CD8-positive, alpha-beta memory T cell (primary cell): ENCODE measurements around the gene TRPC5OS. TPM values are rescaled to one million over a fixed set of nuclear protein-coding genes. Genes with fewer than 3 reads are reported as not detected.

Experiments
- CTCF ChIA-PET: fragments of 350-600 bp; sonication (Branson Sonifier 250); formaldehyde crosslinking; loops from one replicate; lab custom pipeline; 2021; ENCODE audit warnings: antibody characterized with exemption; lab: Charles Lee
- POLR2A ChIA-PET: fragments of 350-600 bp; sonication (Branson Sonifier 250); formaldehyde crosslinking; loops from one replicate; lab custom pipeline; 2021; ENCODE audit warnings: antibody characterized with exemption; lab: Charles Lee
- DNase-seq, 5 donors: peaks; one replicate each; pipeline versions ENCODE4 v3.0.0 to v3.0.0-alpha.2; 2020 to 2022; ENCODE audit warnings: mixed read lengths in 1 of 5
- H3K27ac ChIP-seq: one replicate; pipeline ENCODE4 v1.7.0; 2013; ENCODE audit warnings: low read depth, mild to moderate bottlenecking, low read length, moderate library complexity
- H3K27me3 ChIP-seq: 2 replicates; pipeline ENCODE4 v1.7.0; 2013; ENCODE audit warnings: low read length, mild to moderate bottlenecking; ENCODE audit not compliant: insufficient read depth, poor library complexity, severe bottlenecking
- H3K36me3 ChIP-seq: 2 replicates; pipeline ENCODE4 v1.7.0; 2013; ENCODE audit warnings: mild to moderate bottlenecking, low read length, moderate library complexity; ENCODE audit not compliant: insufficient read depth
- H3K4me1 ChIP-seq: 2 replicates; pipeline ENCODE4 v1.7.0; 2013; ENCODE audit warnings: mild to moderate bottlenecking, low read length, moderate library complexity; ENCODE audit not compliant: insufficient read depth
- H3K4me3 ChIP-seq: 2 replicates; pipeline ENCODE4 v1.7.0; 2013; ENCODE audit warnings: mild to moderate bottlenecking, low read length
- H3K9me3 ChIP-seq: 2 replicates; pipeline ENCODE4 v1.7.0; 2013; ENCODE audit warnings: mild to moderate bottlenecking, low read length
- H3K27ac Mint-ChIP-seq, 8 donors: one replicate each; pipeline ENCODE4 v1.8.0; 2020 to 2021; ENCODE audit warnings: mixed read lengths in 8 of 8, mild to moderate bottlenecking in 6 of 8, inconsistent platforms in 3 of 8, moderate library complexity in 3 of 8
- H3K27me3 Mint-ChIP-seq, 2 donors: one replicate each; pipeline ENCODE4 v1.8.0; 2020 to 2021; ENCODE audit warnings: mixed read lengths in 2 of 2, mild to moderate bottlenecking in 1 of 2, moderate library complexity in 1 of 2
- H3K36me3 Mint-ChIP-seq, 3 donors: one replicate each; pipeline ENCODE4 v1.8.0; 2020 to 2021; ENCODE audit warnings: mixed read lengths in 3 of 3, inconsistent platforms in 1 of 3, mild to moderate bottlenecking in 1 of 3
- H3K4me1 Mint-ChIP-seq, 3 donors: one replicate each; pipeline ENCODE4 v1.8.0; 2020 to 2021; ENCODE audit warnings: mixed read lengths in 3 of 3, inconsistent platforms in 1 of 3, mild to moderate bottlenecking in 1 of 3
- H3K4me3 Mint-ChIP-seq, 7 donors: one replicate each; pipeline ENCODE4 v1.8.0; 2020 to 2021; ENCODE audit warnings: mixed read lengths in 7 of 7, mild to moderate bottlenecking in 6 of 7, moderate library complexity in 4 of 7, inconsistent platforms in 2 of 7
- H3K9me3 Mint-ChIP-seq, 5 donors: one replicate each; pipeline ENCODE4 v1.8.0; 2020 to 2022; ENCODE audit warnings: mixed read lengths in 5 of 5, mild to moderate bottlenecking in 3 of 5, moderate library complexity in 2 of 5, inconsistent platforms in 1 of 5
- polyA plus RNA-seq: library from polyadenylated mRNA; unstranded; fragments of 300-500 nt; fragmentation: Illumina TruSeq; gene quantifications from one replicate; pipeline ENCODE4 v1.2.3, GENCODE V29; 2021
- total RNA-seq, 2 experiments: library from RNA; stranded (reverse); gene quantifications; one replicate each; pipeline ENCODE4 v1.2.3, GENCODE V29; 2021

TRPC5OS gene
- total and polyA plus RNA-seq, 3 experiments from 2014 or later = not detected

- H3K27ac Mint-ChIP-seq = no peak overlapping the region
- H3K36me3 Mint-ChIP-seq = no peaks in the 10 kb centered on the region
- ChIA-PET CTCF (no interaction called here), POLR2A (no interaction called here)
- H3K4me3 Mint-ChIP-seq = no peak overlapping the region
- Histone ChIP-seq H3K27me3 (no peaks in the 10 kb centered on the region), H3K36me3 (no peaks in the 10 kb centered on the region), H3K4me3 (no peak overlapping the region), H3K9me3 (no peaks in the 10 kb centered on the region), H3K4me1 (no peaks in the 10 kb centered on the region), H3K27ac (no peak overlapping the region)
- H3K27me3 Mint-ChIP-seq = no peaks in the 10 kb centered on the region
- H3K9me3 Mint-ChIP-seq = peaks cover 0 to 5% (median 0%) of the 10 kb centered on the region in 5 donors
- no peaks in the 10 kb centered on the region for H3K4me1 Mint-ChIP-seq
- DNase-seq = no peak
These were observed 41.6 kb downstream of the TRPC5OS start for GRCh38 chrX:111917591-111917990.

GRCh38 chrX:111928456-111928855, 52.5 kb downstream of the TRPC5OS start:
- no peaks in the 10 kb centered on the region for H3K27me3 ChIP-seq
- Mint-ChIP-seq H3K27ac (no peak overlapping the region), H3K4me3 (no peak overlapping the region), H3K9me3 (no peaks in the 10 kb centered on the region), H3K4me1 (no peaks in the 10 kb centered on the region), H3K36me3 (no peaks in the 10 kb centered on the region), H3K27me3 (peaks cover 0 to 5% of the 10 kb centered on the region in 2 donors)
- ChIA-PET CTCF (no interaction called here), POLR2A (no interaction called here)
- no peaks in the 10 kb centered on the region for H3K36me3 ChIP-seq
- no peaks in the 10 kb centered on the region for H3K4me1 ChIP-seq
- H3K27ac ChIP-seq = no peak overlapping the region
- no peak for DNase-seq
- H3K9me3 ChIP-seq = no peaks in the 10 kb centered on the region
- H3K4me3 ChIP-seq = no peak overlapping the region

Other genes with a start within 250 kb of the TRPC5OS start
- 10 to 100 TPM; 49.9 to 55.4 TPM for gene ALG13, start 195.0 kb upstream of the TRPC5OS start, total RNA-seq
- 52.6 TPM for gene ALG13, start 195.0 kb upstream of the TRPC5OS start, polyA plus RNA-seq
- gene TRPC5, start 206.6 kb downstream of the TRPC5OS start, total RNA-seq = not detected
- not detected for gene TRPC5, start 206.6 kb downstream of the TRPC5OS start, polyA plus RNA-seq
- gene RTL4, start 206.8 kb downstream of the TRPC5OS start, total RNA-seq = not detected
- not detected for gene RTL4, start 206.8 kb downstream of the TRPC5OS start, polyA plus RNA-seq